Ovary (tissue), 9 donors: ENCODE results near the gene KBTBD4. TPM values are rescaled to one million over a fixed set of nuclear protein-coding genes. Genes with fewer than 3 reads are reported as not detected.

ENCODE experiments used
- DNase-seq, 5 donors: peaks; one replicate each; pipeline ENCODE4 v3.0.0-alpha.2; 2019 to 2020
- H3K27ac ChIP-seq, 2 donors: fragments of 200-600 bp; one replicate each; pipeline versions ENCODE4 v1.5.1 to v1.8.0; 2019 to 2022
- H3K27me3 ChIP-seq: fragments of 200-600 bp; one replicate; pipeline ENCODE4 v1.8.0; 2022
- H3K36me3 ChIP-seq: fragments of 200-600 bp; sonication (generic); one replicate; pipeline ENCODE4 v1.5.1; 2019
- H3K4me1 ChIP-seq: one replicate; pipeline ENCODE4 v1.8.1; 2013; ENCODE audit warnings: mild to moderate bottlenecking, moderate library complexity; ENCODE audit not compliant: insufficient read depth
- H3K4me3 ChIP-seq: fragments of 200-600 bp; sonication (generic); one replicate; pipeline ENCODE4 v1.5.1; 2017
- H3K9me3 ChIP-seq, 2 donors: fragments of 200-600 bp in 1 of 2; sonication (generic) in 1 of 2; one replicate each; pipeline versions ENCODE4 v1.5.1 to v1.8.1; 2013 to 2019; ENCODE audit warnings: mild to moderate bottlenecking in 1 of 2, moderate library complexity in 1 of 2
- CTCF ChIP-seq, 3 donors: fragments of 450-650 bp in 2 of 3; fragments of 200-600 bp in 1 of 3; IDR thresholded peaks; one replicate each; pipeline versions ENCODE4 v1.5.1 to v1.8.0; 2016 to 2022; ENCODE audit warnings: antibody characterized with exemption in 3 of 3, mild to moderate bottlenecking in 1 of 3
- EP300 ChIP-seq: sonication (generic); formaldehyde crosslinking; IDR thresholded peaks from one replicate; pipeline ENCODE4 v1.6.1; 2017; ENCODE audit warnings: antibody characterized with exemption
- POLR2A ChIP-seq: fragments of 450-650 bp; IDR thresholded peaks from one replicate; pipeline ENCODE4 v1.6.1; 2017; ENCODE audit warnings: antibody characterized with exemption, mild to moderate bottlenecking, moderate library complexity
- WGBS, 3 donors: extraction: QIAGEN DNeasy Blood & Tissue Kit in 1 of 3; methylation state at CpG; one replicate each; pipeline versions ENCODE4 v1.1.5 to v1.1.7; 2013 to 2017; 5-methylcytosine and 5-hydroxymethylcytosine counted together
- intact Hi-C, 4 donors: fragments of 100-400 bp; cut with DNase I; formaldehyde crosslinking; loops; one replicate each; pipeline versions ENCODE4 v1.11.0 to v1.15.1; 2022 to 2023
- polyA plus RNA-seq, 2 donors: library from polyadenylated mRNA; stranded (reverse); fragments of 200-250 nt in 1 of 2; fragments of 350-450 nt in 1 of 2; fragmentation: Illumina TruSeq in 1 of 2; extraction: RNeasy Lipid Tissue Mini Kit (QIAGEN cat#74804) in 1 of 2; gene quantifications; one replicate each; pipeline ENCODE4 v1.2.3, GENCODE V29; 2013 to 2014
- total RNA-seq, 7 donors: library from RNA; depleted of rRNA in 2 of 7; stranded (reverse); fragments of >200 nt in 2 of 7; fragmentation: NEBNext Ultra II Directional in 3 of 7; extraction: Animal tissue kit (Norgen Biotek cat#: 25700) in 3 of 7; gene quantifications; one replicate each; pipeline versions ENCODE4 v1.1.0 to v1.2.4, GENCODE V29; 2016 to 2023
- donor health status: DM: no; HTN: no; CAD: no; lungs with moderate emphysema.
- donor health status: DM: no; HTN: no; CAD: no.
- donor health status: Bipolar disorder and iron deficiency.
- donor health status: DM: yes; HTN: yes; CAD: no.
- donor health status: DM: no; HTN: no; CAD: no.
- donor health status: DM: yes; HTN: yes; CAD: no.

The KBTBD4 gene
- total and polyA plus RNA-seq, 9 donors: 14.4 to 23.5 (median 18.3) TPM

- Histone ChIP-seq H3K4me1 (peaks cover 11% of the 10 kb centered on the region), H3K36me3 (no peaks in the 10 kb centered on the region), H3K9me3 (no peaks in the 10 kb centered on the region), H3K27me3 (no peaks in the 10 kb centered on the region), H3K4me3 (no peak overlapping the region), H3K27ac (no peak overlapping the region)
- 71 to 73% (median 71%) methylated on average over 2 of the region's 2 CpGs for WGBS, 3 donors
- TF ChIP-seq CTCF (IDR thresholded peaks at IDR 0.05): no peak
- no peak for TF ChIP-seq POLR2A
- TF ChIP-seq EP300: no peak
- no peak for DNase-seq
- intact Hi-C loops: no loop called here
These were observed 14.2 kb upstream of the KBTBD4 start for GRCh38 chr11:47592970-47593369.

- Histone ChIP-seq H3K27me3 (no peaks in the 10 kb centered on the region), H3K9me3 (no peaks in the 10 kb centered on the region), H3K36me3 (no peaks in the 10 kb centered on the region), H3K4me3 (no peak overlapping the region), H3K27ac (no peak overlapping the region), H3K4me1 (peaks cover 11% of the 10 kb centered on the region)
- 65 to 86% (median 78%) methylated on average over 4 of the region's 4 CpGs for WGBS, 3 donors
- intact Hi-C loops: no loop called here
- DNase-seq: peak in 1 of 5 donors; percentile 16
- TF ChIP-seq EP300: no peak
- no peak for TF ChIP-seq POLR2A
- TF ChIP-seq CTCF (IDR thresholded peaks at IDR 0.05): no peak
These were observed 13.5 kb upstream of the KBTBD4 start for GRCh38 chr11:47592251-47592650.

- 66 to 73% (median 73%) methylated on average over 7 of the region's 7 CpGs for WGBS, 3 donors
- no peaks in the 10 kb centered on the region for H3K36me3 ChIP-seq
- peak in 1 of 5 donors; percentile 26 for DNase-seq
- no peaks in the 10 kb centered on the region for H3K27me3 ChIP-seq
- no peak overlapping the region for H3K27ac ChIP-seq
- peaks cover 11% of the 10 kb centered on the region for H3K4me1 ChIP-seq
- intact Hi-C loops: no loop called here
- H3K4me3 ChIP-seq: no peak overlapping the region
- no peak for TF ChIP-seq CTCF (IDR thresholded peaks at IDR 0.05)
- no peak for TF ChIP-seq POLR2A
- no peak for TF ChIP-seq EP300
- no peaks in the 10 kb centered on the region for H3K9me3 ChIP-seq
These were observed 13.0 kb upstream of the KBTBD4 start for GRCh38 chr11:47591764-47592163.

GRCh38 chr11:47589977-47590861, 11.4 kb upstream of the KBTBD4 start:
- Histone ChIP-seq H3K27ac (peak overlapping the region; percentile 61 to 76), H3K9me3 (no peaks in the 10 kb centered on the region), H3K36me3 (no peaks in the 10 kb centered on the region), H3K4me1 (peaks cover 11% of the 10 kb centered on the region), H3K27me3 (no peaks in the 10 kb centered on the region), H3K4me3 (peak overlapping the region; percentile 58)
- DNase-seq: peak; percentile 64 to 82 (median 74)
- WGBS, 3 donors: 10 to 38% (median 18%) methylated on average over 80 to 122 of the region's 122 CpGs
- TF ChIP-seq CTCF (IDR thresholded peaks at IDR 0.05) (no peak), POLR2A (peak; percentile 56)
- intact Hi-C loops: no loop called here
